ENCODE data around the gene COQ8A.
"Not testable (repeated sequence)": the region's sequence is repeated elsewhere in the genome, so short reads cannot be mapped to it uniquely, and the experiment has no call there.

Gene COQ8A

GRCh38 chr1:226993814-226994585, 53.9 kb downstream of the COQ8A start:
- TF ChIP-seq, protein P1, sequence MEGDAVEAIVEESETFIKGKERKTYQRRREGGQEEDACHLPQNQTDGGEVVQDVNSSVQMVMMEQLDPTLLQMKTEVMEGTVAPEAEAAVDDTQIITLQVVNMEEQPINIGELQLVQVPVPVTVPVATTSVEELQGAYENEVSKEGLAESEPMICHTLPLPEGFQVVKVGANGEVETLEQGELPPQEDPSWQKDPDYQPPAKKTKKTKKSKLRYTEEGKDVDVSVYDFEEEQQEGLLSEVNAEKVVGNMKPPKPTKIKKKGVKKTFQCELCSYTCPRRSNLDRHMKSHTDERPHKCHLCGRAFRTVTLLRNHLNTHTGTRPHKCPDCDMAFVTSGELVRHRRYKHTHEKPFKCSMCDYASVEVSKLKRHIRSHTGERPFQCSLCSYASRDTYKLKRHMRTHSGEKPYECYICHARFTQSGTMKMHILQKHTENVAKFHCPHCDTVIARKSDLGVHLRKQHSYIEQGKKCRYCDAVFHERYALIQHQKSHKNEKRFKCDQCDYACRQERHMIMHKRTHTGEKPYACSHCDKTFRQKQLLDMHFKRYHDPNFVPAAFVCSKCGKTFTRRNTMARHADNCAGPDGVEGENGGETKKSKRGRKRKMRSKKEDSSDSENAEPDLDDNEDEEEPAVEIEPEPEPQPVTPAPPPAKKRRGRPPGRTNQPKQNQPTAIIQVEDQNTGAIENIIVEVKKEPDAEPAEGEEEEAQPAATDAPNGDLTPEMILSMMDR (IDR thresholded peaks at IDR 0.05; ENCODE audit: borderline replicate concordance, extremely low read depth, low read length, poor library complexity, severe bottlenecking) = no peak
- no peak for TF ChIP-seq EZH2 (IDR thresholded peaks at IDR 0.05; ENCODE audit: borderline replicate concordance, low read depth, low read length, severe bottlenecking)
- Histone ChIP-seq H3K27me3 (ENCODE audit: insufficient read depth, low read length, poor library complexity) (peaks cover 20% of the 10 kb centered on the region), H3K9me3 (ENCODE audit: insufficient read depth, low read length, severe bottlenecking) (no peaks in the 10 kb centered on the region), H2AFZ (ENCODE audit: low read depth, low read length) (no peak overlapping the region), H3K79me2 (ENCODE audit: insufficient read depth, low read length) (no peaks in the 10 kb centered on the region), H3K36me3 (ENCODE audit: insufficient read depth, low read length) (no peaks in the 10 kb centered on the region), H4K20me1 (ENCODE audit: insufficient read depth, low read length) (no peaks in the 10 kb centered on the region; the same call in 1 of the 2 replicates), H3K4me2 (ENCODE audit: insufficient read depth, low read length) (no peak overlapping the region), H3K4me1 (ENCODE audit: insufficient read depth, low read length) (no peaks in the 10 kb centered on the region), H3K27ac (ENCODE audit: low read length) (no peak overlapping the region), H3K4me3 (ENCODE audit: low read depth in 1 of 2, low read length in 2 of 2) (no peak overlapping the region), H3K9ac (ENCODE audit: low read depth, low read length) (no peak overlapping the region)
- no peak for DNase-seq
- ATAC-seq (ENCODE audit: insufficient read depth, low read depth) = no peak

DNA sequence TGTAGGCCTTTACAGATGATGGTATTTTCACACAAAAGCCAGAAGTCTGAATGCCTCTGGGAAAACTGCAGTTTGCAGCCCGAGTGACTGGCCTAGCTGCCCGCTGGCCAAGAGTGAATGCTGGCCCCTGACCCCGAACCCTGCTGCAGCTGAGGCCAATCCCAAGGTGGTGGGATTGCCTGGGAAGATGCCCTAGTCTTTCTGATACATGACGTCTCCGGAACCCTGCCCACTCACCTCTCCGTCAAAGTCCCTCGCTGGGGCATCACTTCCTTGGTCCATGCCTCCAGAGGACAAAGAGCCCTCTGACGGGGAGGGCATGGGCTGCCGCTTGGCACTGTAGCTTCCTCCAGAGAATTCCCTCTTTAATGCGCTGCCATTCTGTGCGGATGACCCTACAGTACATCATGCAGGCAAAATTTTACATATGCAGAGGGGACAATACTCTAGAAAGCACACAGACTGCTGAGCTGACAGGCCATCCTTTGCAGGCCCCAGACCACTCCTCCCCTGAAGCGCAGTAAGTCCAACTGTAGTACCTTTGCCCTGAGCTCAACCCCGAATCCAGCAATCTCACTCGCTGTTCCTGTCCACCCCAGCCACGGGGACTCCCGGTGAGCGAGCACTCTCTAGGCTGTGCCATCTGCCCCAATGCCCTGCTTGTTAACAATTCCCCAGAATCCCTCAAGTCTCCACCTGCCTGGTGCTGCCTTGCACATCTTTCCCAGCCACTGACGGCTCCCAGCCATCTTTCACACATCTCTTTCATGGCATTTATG, 54.7 kb downstream of the COQ8A start:
- Histone ChIP-seq H3K27ac (ENCODE audit: low read length) (no peak overlapping the region), H3K27me3 (ENCODE audit: insufficient read depth, low read length, poor library complexity) (peaks cover 20% of the 10 kb centered on the region), H3K79me2 (ENCODE audit: insufficient read depth, low read length) (no peaks in the 10 kb centered on the region), H4K20me1 (ENCODE audit: insufficient read depth, low read length) (no peaks in the 10 kb centered on the region; the same call in 1 of the 2 replicates), H3K36me3 (ENCODE audit: insufficient read depth, low read length) (no peaks in the 10 kb centered on the region), H3K4me2 (ENCODE audit: insufficient read depth, low read length) (no peak overlapping the region), H3K4me1 (ENCODE audit: insufficient read depth, low read length) (no peaks in the 10 kb centered on the region), H3K4me3 (ENCODE audit: low read depth in 1 of 2, low read length in 2 of 2) (no peak overlapping the region), H3K9me3 (ENCODE audit: insufficient read depth, low read length, severe bottlenecking) (no peaks in the 10 kb centered on the region), H3K9ac (ENCODE audit: low read depth, low read length) (no peak overlapping the region), H2AFZ (ENCODE audit: low read depth, low read length) (no peak overlapping the region)
- DNase-seq (no peak), ATAC-seq (ENCODE audit: insufficient read depth, low read depth) (no peak)
- TF ChIP-seq, protein P1 (IDR thresholded peaks at IDR 0.05; ENCODE audit: borderline replicate concordance, extremely low read depth, low read length, poor library complexity, severe bottlenecking) = no peak
- no peak for TF ChIP-seq EZH2 (IDR thresholded peaks at IDR 0.05; ENCODE audit: borderline replicate concordance, low read depth, low read length, severe bottlenecking)

- Histone ChIP-seq H4K20me1 (ENCODE audit: insufficient read depth, low read length) (no peaks in the 10 kb centered on the region; the same call in 1 of the 2 replicates), H3K4me3 (ENCODE audit: low read depth in 1 of 2, low read length in 2 of 2) (no peak overlapping the region), H3K79me2 (ENCODE audit: insufficient read depth, low read length) (no peaks in the 10 kb centered on the region), H3K36me3 (ENCODE audit: insufficient read depth, low read length) (no peaks in the 10 kb centered on the region), H3K27ac (ENCODE audit: low read length) (no peak overlapping the region), H3K4me2 (ENCODE audit: insufficient read depth, low read length) (no peak overlapping the region), H3K9ac (ENCODE audit: low read depth, low read length) (no peak overlapping the region), H3K9me3 (ENCODE audit: insufficient read depth, low read length, severe bottlenecking) (no peaks in the 10 kb centered on the region), H2AFZ (ENCODE audit: low read depth, low read length) (no peak overlapping the region), H3K27me3 (ENCODE audit: insufficient read depth, low read length, poor library complexity) (peaks cover 16% of the 10 kb centered on the region), H3K4me1 (ENCODE audit: insufficient read depth, low read length) (no peaks in the 10 kb centered on the region)
- ATAC-seq (ENCODE audit: insufficient read depth, low read depth) (no peak), DNase-seq (no peak)
- TF ChIP-seq EZH2 (IDR thresholded peaks at IDR 0.05; ENCODE audit: borderline replicate concordance, low read depth, low read length, severe bottlenecking) = no peak
- TF ChIP-seq, protein P1 (IDR thresholded peaks at IDR 0.05; ENCODE audit: borderline replicate concordance, extremely low read depth, low read length, poor library complexity, severe bottlenecking) = no peak
Measured at GRCh38 chr1:226995365-226996332, 55.6 kb downstream of the COQ8A start.

- H3K4me3 ChIP-seq (ENCODE audit: low read depth in 1 of 2, low read length in 2 of 2); H3K79me2 ChIP-seq (ENCODE audit: insufficient read depth, low read length); H3K27me3 ChIP-seq (ENCODE audit: insufficient read depth, low read length, poor library complexity); H3K36me3 ChIP-seq (ENCODE audit: insufficient read depth, low read length); ATAC-seq (ENCODE audit: insufficient read depth, low read depth); H4K20me1 ChIP-seq (ENCODE audit: insufficient read depth, low read length); H3K4me1 ChIP-seq (ENCODE audit: insufficient read depth, low read length); H3K9ac ChIP-seq (ENCODE audit: low read depth, low read length); H3K4me2 ChIP-seq (ENCODE audit: insufficient read depth, low read length); H3K9me3 ChIP-seq (ENCODE audit: insufficient read depth, low read length, severe bottlenecking); DNase-seq; H3K27ac ChIP-seq (ENCODE audit: low read length); H2AFZ ChIP-seq (ENCODE audit: low read depth, low read length): not testable (repeated sequence)
Measured at GRCh38 chr1:226999579-226999978, 59.5 kb downstream of the COQ8A start.

Data from DND-41 (cell line).